T follicular helper cell (primary cell): Measurements from ENCODE around the gene SSH2.
A peak's percentile ranks its signal among the peaks of the same experiment; 100 is the strongest.
"Not testable (repeated sequence)": the region's sequence is repeated elsewhere in the genome, so short reads cannot be mapped to it uniquely, and the experiment has no call there.

Source experiments
- DNase-seq: peaks from one replicate; pipeline ENCODE4 v3.0.0-alpha.2; 2020; ENCODE audit warnings: low read depth

The SSH2 gene

DNA sequence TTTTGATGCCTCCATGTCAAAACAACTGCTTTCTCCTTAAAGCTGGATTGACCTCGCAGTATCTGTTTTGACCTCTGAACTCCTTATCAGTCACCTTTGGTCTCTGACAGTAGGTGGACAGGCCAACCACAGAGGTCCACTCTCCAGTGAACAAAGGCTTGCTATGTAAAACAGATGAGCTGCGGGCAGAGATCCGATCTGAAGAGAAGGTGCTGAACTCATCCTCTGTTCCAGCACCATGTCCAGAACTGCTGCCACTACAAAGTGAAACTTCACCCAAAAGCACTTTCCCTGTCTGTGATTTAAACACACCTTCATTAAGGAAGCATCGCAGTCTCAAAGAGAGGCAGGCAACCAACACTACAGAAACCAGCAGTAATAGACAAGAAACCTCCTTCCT lies 190.0 kb downstream of the SSH2 start:
- DNase-seq: no peak

DNA sequence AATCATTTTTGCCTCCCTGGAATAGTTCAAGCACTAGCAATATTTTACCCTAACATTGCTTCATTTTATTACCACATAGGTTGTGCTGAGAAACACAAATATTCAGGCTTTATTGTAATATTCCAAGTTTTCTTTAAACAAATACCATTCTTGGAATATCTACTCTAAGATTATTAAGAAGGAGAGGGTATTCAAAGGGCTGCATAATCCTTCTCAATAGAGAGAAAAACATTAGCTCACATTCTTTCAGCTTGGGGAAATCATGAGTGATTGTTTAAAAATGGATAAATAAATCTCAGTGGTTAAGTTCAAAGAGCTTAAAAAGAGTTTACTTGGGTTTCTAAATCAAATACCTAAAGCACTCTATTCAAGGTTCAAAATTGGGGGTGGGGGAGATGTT lies 195.4 kb downstream of the SSH2 start:
- no peak for DNase-seq

DNA sequence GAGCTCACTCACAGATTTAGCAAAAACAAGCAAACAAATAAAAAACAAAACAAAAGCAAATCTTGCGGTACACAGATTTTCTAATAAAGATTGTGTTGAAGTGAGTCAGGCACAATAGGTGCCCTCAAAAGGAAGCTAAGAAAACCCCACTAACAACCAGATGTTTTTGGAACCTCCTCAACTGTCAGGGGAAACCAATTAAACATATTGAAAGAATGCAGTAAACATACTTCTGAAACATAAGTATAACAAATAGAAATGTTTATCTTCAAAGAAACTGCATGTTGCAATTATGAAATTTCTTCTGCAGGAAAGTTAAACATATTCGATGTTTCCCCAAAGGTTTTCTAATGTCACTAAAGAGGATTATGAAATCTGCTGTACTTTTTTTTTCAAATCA lies 196.9 kb downstream of the SSH2 start:
- DNase-seq: no peak

DNA sequence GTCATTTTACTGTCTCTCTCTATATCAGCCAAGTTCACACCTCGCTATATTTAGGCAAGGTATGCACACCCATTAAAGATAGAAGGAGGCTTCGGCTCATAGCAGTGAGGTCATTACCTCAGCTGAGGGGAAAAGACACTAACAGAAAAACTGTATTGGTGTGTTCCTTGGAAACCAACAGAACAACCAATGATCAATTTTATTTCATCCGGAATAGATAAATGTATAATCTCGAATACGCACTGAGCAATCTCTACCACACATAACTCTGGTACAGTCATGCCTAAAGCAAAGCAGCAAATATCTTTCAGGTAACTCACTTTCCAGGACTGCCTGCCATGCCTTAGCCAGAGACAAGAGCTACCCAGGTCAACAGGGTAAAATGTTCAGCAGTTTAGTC lies 197.4 kb downstream of the SSH2 start:
- no peak for DNase-seq

- no peak for DNase-seq
These were observed 197.8 kb downstream of the SSH2 start for GRCh38 chr17:29732209-29732608.

DNA sequence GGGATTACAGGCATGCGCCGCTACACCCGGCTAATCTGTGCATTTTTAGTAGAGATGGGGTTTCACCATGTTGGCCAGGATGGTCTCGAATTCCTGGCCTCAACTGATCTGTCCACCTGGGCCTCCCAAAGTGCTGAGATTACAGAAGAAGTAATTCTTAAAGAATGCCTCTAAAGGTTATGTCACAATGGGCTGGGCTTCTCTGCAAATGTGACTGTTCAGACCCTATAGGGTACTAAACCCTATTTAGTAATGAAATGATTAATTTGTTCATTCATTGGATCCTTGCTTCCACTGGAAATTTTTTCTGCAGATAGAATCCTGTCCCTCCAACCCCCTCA lies 198.5 kb downstream of the SSH2 start:
- DNase-seq: no peak

DNA sequence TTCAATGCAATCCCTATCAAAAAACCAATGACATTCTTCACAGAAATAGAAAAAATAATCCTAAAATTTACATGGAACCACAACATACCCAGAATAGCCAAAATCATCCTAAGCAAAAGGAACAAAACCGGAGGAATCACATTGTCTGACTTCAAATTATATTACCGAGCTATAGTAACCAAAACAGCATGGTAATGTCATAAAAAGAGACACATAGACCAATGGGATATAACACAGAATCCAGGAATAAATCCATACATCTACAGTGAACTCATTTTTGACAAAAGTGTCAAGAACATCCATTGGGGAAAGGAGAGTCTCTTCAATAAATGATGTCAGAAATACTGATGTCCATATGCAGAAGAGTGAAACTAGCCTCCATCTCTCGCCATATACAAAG lies 201.5 kb downstream of the SSH2 start:
- no peak for DNase-seq

DNA sequence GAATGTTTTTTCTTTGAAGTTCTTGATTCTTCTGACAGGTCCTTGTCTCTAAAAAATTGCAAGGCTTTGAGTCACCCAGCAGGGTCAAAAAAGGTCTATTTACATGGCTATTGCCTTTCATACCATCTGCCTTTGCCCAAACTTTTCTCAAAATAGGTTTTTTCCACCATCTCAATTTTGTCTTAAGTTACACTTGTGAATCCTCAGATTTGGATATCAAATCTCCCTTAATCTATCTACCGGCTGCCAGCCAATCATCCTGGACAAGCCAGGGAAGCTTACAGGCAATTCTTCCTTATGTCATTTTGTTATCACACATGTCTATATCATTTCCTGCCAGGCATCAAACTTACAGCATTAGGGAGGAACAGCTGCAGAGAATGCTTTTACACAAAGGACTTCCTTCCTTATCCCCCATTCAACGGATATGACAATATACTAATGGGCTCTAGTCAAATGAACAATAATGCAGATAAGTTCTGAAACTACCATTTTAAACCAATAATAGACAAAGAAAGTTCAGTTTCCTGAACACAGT lies 203.2 kb downstream of the SSH2 start:
- no peak for DNase-seq

GRCh38 chr17:29725408-29725807 lies 204.6 kb downstream of the SSH2 start:
- not testable (repeated sequence) for DNase-seq

DNA sequence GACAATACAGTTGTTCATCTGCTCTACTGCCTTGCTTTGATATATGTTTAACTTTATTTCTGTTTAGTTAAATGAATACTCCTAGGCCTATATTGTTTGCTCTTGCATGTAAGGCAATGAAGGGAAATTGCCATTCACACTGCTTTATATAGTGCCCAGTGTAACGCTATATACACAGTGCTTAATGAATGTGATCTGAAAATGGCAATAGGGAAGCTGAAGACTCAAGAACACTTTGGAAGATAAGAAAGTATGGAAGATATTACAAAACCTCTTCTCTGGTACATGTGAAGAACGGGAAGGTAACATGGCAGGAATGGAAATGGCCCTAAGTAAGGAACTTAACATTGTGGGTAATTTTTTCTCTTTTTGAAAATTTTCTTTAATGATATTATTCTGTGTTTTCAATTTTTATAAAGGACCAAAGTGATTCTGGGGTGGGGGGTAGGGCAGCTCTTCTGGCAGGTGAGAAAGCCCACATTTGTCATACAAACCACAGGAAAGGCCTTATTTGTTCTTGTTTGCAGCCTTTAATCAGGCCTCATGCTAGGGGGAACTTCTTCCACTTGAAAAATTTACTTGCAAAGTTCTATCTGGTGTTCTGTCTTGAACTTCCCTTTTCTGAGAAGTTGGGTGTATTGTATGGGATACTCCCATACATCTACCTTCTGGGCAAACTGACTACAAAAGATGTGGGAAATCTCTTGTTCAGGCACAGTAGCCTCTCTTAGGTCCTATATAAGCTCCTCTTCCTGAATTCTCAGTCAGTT lies 206.6 kb downstream of the SSH2 start:
- no peak for DNase-seq

GRCh38 chr17:29722411-29723198 lies 207.4 kb downstream of the SSH2 start:
- DNase-seq: peak; percentile 44

- no peak for DNase-seq
These were observed 209.5 kb downstream of the SSH2 start for GRCh38 chr17:29720551-29720950.

- DNase-seq: no peak
These were observed 210.6 kb downstream of the SSH2 start for GRCh38 chr17:29719469-29719868.

- no peak for DNase-seq
These were observed 211.5 kb downstream of the SSH2 start for GRCh38 chr17:29718446-29719039.

GRCh38 chr17:29717817-29718216 lies 212.2 kb downstream of the SSH2 start:
- DNase-seq: no peak

- no peak for DNase-seq
These were observed 213.5 kb downstream of the SSH2 start for GRCh38 chr17:29716566-29716965.

GRCh38 chr17:29715680-29716079 lies 214.3 kb downstream of the SSH2 start:
- no peak for DNase-seq

GRCh38 chr17:29714146-29714545 lies 215.9 kb downstream of the SSH2 start:
- no peak for DNase-seq

- DNase-seq: no peak
These were observed 216.4 kb downstream of the SSH2 start for GRCh38 chr17:29713626-29714025.

DNA sequence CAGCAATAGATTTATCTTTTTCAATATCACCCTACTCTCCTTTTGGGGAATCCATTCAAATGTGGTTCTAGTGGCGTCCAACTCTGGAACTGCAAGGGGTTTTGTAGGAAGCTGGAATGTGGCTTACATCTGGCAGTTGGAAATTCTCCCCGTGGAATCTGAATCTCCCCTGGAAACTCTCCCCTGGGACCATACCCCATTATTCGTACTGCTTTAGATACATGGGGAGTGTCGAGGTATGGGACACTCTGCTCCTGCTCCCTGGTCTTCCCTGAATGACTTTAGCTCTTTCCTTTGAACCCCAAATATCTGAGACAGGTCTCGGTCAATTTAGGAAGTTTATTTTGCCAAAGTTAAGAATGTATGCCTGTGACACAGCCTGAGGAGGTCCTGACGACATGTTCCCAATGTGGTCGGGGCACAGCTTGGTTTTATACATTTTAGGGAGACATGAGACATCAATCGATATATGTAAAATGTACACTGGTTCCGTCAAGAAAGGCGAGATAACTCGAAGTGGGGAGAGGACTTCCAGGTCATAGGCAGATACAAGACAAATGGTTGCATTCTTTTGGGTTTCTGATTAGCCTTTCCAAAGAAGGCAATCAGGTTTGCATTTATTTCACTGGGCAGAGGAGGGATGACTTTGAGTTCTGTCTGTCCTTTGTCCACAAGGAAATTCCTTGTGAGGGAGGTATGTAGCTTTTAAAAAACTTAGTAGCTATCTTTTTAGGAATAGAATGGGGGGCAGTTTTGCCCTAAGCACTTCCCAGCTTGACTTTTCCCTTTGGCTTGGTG lies 218.2 kb downstream of the SSH2 start:
- no peak for DNase-seq

- DNase-seq: no peak
These were observed 219.1 kb downstream of the SSH2 start for GRCh38 chr17:29710891-29711418.

DNA sequence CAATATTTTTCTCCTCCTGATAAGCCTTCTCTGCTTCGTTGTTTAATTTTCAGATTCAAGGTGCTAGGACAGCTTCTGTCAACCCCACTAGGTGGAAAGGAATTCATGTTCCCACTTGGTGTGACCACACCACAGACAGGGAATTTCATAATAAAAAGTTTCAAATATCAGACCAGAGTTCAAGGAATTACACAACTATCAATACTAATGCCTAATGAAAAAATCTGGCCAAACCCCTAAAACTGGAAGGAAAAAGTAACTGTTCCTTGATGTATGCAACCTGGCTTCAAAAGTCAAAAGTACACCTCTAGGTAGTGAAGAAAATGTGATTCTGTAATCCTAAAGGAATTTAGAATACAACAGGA lies 219.5 kb downstream of the SSH2 start:
- DNase-seq: no peak
